ENCODE measurements around the gene TNS1.
"Not testable (repeated sequence)": the region's sequence is repeated elsewhere in the genome, so short reads cannot be mapped to it uniquely, and the experiment has no call there.

Gene TNS1

GRCh38 chr2:218002845-218003180 lies at the start of gene TNS1:
Gene TNS1 (minus strand): TSS chr2:218002995. CDS start chr2:218002872, 123 bp downstream.
- DNase-seq = no peak

DNA sequence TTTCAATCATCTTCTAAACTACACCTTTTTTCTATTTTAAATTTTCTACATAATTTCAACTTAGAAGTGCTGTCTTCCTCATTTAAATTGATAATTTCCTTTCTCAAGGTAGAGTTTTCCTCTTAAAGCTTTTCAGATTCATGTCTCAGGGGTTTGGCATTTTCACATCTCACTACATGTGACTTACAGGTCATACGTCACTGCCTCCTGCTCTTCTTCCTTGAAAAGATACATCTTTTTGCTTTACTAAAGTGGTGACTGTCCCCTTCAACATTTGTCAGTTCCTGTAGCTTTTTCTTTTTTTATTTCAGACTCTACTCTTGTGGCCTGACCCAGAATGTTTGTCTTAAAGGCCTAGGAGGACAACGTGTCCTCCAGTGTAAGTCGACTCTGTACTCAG lies 49.1 kb upstream of the TNS1 start:
- no peak for DNase-seq

- DNase-seq = no peak
These were observed 44.9 kb upstream of the TNS1 start for GRCh38 chr2:218047536-218048225.

DNA sequence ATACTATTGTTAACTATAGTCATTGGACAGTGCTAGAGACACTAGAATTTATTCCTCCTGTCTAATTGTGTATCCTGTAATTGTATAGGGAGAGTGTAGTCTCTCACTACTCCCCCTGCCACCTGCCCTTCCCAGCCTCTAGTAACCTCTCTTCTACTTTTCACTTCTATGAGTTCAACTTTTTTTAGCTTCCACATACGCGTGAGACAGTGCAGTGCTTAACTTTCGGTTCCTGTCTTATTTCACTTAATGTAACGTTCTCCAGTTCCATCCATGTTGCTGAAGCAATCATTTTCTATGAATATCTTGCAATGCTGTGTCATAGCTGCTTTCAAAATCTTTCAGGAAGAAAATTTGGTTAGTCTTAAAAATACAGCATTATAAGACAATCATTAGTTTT lies 43.4 kb upstream of the TNS1 start:
- DNase-seq = no peak

GRCh38 chr2:218044599-218044998 lies 41.8 kb upstream of the TNS1 start:
- DNase-seq = not testable (repeated sequence)

GRCh38 chr2:218043701-218044109 lies 40.9 kb upstream of the TNS1 start:
- no peak for DNase-seq

DNA sequence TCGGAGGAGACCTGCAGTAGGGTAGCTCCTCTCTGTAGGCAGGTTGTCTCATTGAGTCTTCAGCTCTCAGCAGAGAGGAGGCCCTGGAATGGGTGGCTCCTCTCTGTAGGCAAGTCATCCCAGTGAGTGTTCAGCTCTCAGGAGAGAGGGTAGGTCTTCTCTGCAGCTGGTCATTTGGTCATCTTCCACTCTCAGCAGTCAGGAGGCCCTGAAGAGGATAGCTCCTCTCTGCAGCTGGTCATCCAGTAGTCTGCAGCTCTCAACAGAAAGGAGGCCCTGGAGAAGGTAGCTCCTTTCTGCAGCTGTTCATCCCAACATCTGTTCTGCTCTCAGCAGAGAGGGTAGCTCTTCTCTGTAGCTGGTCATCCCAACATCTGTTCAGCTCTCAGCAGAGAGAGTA lies 40.3 kb upstream of the TNS1 start:
- no peak for DNase-seq

GRCh38 chr2:218041302-218042168 lies 38.7 kb upstream of the TNS1 start:
- DNase-seq = peak; percentile 10

GRCh38 chr2:218040883-218041282 lies 38.1 kb upstream of the TNS1 start:
- no peak for DNase-seq

GRCh38 chr2:218039171-218039570 lies 36.4 kb upstream of the TNS1 start:
- no peak for DNase-seq

GRCh38 chr2:218036371-218036770 lies 33.6 kb upstream of the TNS1 start:
- no peak for DNase-seq

DNA sequence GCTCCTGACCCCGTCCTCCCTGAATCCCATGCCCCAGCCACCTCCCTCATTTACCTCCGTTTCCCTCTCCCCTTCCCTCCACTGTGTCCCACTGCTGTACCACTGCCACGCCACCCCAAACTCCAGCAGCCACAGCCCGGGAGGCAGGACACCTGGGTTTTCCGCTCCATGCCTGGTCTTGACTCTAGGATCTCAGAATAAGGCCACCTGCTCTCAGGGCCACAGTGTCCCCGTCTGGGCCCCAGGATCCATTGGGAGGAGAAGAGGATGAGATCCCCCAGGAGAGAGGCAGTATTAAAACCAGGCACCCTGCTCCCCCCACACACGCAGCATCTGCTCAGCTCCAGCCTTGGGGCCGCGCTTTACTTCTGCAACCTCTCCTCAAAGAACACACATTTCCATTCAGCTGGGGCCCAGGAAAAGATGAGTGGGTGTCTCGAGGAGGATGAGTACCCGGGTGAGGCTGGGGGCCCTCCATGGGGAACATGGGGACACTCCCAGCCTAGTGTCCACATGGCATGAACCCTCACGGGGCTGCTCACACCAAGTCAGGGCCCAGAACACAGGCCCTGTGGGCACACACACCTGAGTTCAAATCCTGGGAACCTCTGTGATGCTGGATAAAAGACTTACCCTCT lies 32.8 kb upstream of the TNS1 start:
- DNase-seq = no peak

DNA sequence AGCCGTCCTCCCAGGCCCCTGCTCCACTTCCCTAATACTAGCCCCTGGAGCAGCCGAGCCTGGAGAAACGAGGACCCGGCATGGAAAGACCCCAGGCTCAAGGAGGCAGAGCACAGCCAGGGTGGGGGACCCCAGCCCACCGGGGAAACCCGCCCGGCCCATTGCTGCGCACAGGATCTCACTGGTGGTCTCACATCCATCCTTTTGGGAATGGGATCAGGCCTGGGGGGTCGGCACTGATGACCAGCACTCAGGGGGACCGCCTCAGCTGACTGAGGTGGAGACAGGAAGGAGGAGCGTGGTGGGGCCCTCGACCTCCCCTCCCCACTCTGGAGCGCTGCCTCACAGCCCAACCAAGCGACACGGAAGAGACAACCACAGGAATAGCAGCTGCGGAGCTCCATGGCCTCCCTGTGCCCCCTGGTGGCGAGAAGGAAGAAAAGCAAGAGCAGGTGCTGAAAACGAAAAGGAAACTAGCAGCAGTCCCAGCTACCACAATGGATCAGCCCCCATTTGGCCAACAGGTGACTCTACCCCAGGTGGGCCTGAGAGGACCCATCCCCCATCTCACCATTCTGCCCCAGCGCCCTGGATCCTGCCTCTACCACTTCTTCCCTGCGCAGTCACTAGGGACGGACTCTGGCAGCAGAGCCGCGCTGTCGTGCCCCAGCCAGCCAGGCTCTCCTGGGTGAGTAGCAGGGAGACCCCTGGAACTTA lies 31.9 kb upstream of the TNS1 start:
- DNase-seq = peak; percentile 75

DNA sequence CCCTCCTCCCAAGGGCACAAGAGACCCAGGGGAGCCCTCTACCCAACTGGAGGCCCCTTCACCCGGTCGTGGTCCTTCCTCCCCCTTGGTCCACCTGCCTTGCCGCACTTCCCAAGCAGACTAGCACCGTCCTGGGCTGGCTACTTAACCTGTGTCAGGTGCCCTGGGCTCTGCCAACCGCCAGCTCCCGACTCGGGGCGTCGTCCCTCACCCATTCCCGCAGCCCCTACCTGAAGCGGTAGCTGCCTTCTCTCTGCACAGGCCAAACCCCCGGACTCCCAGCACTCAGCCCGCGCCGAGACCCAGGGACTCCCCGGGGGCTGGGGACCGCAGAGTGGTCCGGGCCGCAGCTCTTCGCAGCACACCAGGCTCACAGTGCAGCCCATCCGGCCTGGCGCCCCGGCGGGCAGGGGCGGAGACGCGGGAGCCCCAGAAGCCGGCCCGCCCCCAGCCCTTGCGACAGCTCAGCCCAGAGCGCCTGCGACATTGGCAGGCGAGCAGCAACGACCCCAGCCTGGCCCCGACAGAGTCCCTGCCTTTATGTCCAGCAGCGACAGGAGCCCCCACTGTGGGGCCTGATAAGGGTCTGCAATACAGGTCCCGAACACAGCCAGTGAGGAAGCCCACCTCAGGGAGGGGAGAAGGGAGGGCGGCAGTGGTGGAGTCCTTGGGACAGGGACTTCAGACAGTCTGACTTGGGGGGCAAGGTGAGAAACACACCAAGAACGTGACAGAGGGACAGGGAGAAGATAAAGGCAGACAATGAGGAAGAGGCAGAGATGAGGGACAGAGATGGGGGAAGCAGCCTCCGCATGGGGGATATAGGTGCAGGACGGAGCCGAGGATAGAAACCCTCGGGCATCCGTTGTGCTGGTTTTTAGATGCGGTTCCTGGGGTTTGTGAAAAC lies 31.0 kb upstream of the TNS1 start:
- DNase-seq = no peak

DNA sequence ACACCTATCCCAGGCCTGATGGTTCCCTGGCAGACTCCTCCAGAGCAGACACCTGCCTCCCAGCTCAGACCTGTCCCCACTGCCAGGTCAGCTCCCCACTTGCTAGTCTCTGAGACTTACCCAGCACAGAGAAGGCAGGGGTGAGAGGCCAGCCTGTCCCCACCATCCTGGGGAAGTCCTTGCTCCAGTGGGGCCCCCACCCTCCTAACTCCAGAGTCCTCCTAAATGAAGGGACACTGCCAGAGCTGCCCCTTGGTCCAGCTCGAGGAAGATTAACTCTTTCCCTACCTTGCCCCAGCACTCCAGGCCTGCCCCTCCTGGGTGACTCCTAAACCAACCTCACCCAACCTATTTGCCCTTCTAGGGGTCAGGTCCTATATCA lies 30.4 kb upstream of the TNS1 start:
- DNase-seq = no peak

DNA sequence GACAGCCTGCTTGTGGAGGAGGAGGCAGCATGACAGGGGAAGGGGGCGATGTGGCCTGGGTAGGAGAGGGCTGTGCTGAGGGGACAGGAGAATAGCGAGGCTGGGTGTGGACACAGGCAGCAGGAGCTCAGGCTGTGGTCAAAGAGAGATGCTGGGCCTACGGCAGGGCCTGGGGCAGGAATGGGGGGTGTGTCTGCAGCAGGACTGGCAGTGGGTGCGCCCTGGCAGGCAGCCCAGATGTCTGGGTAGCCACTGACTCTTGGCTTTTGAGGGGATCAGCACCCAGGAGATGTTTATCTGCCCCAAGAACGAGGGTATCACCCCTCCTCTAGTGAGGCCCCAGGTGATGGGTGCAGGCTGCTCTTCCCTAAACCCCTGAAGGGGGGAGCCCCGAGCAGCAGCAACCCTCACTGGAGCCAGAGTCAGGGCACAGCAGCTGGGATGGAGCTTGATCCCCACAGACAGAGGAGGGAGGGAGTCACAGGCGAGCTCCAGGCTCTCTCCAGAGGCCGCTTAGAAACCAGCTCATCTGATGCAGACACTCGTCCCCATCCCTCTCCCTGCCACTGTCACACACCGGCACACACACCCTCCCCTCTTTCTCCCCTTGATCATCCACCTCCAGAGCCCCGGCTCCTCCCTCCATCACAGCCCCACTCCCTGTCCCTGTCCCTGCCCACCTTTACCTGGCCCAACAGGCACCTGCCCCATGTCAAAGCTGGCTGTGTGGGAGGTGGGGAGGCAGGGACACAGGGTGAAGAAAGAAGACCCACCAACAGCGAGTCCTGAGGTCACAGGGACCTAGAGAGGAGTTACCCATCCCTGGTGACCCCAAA lies 29.8 kb upstream of the TNS1 start:
- DNase-seq = no peak

DNA sequence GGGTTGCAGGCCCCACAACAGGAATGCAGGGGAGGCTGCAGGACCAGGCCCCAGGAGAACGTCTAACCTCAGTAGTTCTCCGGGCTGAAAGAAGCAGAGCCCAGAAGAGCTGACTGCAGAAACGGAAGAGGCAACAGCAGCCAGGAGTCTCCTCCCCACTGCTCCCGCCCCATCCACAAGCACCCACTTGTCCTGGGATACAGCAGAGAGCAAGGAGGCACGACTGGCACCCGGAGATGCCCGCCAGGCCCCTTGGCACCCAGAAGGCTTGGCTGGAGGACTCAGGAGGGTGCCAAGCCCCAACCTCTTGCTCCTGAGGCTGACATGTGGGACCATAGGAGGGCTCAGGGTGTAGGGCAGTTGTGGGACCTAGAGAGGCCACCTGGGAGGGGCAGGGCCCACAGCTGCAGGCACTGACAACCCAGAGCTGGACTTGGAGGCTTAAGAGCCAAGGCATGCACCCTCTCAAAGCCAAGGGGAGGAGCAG lies 29.0 kb upstream of the TNS1 start:
- DNase-seq = no peak

DNA sequence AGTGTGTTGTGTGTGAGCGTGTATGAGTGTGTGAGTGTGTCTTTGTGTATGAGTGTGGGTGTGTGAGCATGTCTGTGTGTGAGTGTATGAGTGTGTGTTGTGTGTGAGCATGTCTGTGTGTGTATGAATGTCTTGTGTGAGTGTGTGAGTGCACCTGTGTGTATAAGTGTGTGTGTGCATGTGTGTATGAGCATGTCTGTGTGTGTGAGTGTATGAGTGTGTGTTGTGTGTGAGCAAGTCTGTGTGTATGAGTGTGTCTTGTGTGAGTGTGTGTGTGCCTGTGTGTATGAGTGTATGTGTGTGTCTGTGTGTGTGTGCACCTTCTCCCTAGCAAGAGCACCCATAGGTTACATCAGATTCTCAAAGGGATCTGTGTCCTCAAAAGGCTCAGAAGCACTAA lies 28.5 kb upstream of the TNS1 start:
- DNase-seq = no peak

DNA sequence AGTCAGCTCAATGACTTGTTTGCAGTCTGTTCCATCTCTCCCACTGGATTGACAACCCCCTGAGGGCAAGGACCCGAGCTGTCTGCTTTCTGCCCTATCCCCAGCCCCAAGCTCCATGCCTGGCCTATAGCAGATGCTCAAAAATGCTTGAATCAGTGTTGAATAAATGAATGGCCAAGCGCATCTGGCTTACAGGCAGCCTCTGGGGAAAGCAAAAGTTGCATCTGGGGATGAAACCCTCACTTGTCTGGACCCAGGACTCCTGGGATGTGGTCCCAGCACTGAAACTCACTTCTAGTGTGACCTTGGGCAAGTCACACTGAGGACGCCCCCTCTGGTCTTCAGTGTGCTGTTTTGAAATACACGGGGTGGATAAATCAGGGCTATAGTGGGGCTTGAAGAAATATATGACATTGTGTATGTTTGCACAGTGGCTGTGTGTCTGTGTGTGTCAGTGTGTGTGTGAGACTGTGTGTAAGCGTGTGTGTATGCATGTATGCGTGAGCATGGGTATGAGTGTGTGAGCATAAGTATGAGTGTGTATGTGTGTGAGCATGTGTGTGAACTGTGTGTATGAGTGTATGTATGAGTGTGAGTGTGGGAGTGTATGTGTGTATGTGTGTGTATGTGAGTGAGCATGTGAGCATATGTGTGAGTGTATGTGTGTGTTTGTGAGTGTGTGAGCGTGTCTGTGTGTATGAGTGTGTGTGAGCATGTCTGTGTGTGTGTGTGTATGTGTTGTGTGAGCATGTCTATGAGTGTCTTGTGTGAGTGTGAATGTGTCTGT lies 27.8 kb upstream of the TNS1 start:
- DNase-seq = no peak

Measured in activated CD4-positive, alpha-beta T cell treated with anti-CD3 and anti-CD28 coated beads, Interleukin-2, amount 50 U/mL, for 16 hours (primary cell).